Neural progenitor cell (in vitro differentiated cells): ENCODE results near the gene MPP2.
"Not testable (repeated sequence)": the region's sequence is repeated elsewhere in the genome, so short reads cannot be mapped to it uniquely, and the experiment has no call there.

Experiments used
- EZH2 ChIP-seq: fragments of 200-600 bp; sonication (generic); IDR thresholded peaks from 2 replicates; pipeline ENCODE4 v1.6.1; 2017; ENCODE audit warnings: antibody characterized with exemption, mild to moderate bottlenecking, moderate library complexity
- EZH2phosphoT487 ChIP-seq: fragments of 200-600 bp; sonication (generic); IDR thresholded peaks from 2 replicates; pipeline ENCODE4 v1.6.1; 2017; ENCODE audit warnings: antibody characterized with exemption
- TF ChIP-seq, protein P1 (sequence below): fragments of 200-600 bp; sonication (generic); IDR thresholded peaks from 2 replicates; pipeline ENCODE4 v1.5.1; 2017; ENCODE audit warnings: antibody characterized with exemption, mild to moderate bottlenecking

DNA sequence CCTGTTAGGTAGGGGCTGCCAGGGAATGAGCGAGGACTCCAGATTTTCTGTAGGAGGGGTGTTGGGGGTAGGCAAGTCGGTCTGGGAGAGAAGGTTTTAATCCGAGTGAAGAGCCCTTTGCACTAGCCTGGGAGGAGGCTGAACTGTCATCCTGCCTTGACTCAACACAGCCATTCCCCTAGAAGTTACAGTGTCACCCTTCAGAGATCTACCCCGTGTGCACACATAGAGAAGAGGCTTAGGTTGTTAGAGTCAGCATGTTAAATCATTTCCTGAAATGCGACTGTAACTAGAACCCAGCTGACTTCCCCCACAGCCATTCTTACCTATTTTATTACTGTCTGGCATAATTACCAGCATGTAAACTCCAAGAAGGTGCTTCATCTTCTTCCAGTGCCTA lies 20.6 kb upstream of the MPP2 start:
- TF ChIP-seq, protein P1, sequence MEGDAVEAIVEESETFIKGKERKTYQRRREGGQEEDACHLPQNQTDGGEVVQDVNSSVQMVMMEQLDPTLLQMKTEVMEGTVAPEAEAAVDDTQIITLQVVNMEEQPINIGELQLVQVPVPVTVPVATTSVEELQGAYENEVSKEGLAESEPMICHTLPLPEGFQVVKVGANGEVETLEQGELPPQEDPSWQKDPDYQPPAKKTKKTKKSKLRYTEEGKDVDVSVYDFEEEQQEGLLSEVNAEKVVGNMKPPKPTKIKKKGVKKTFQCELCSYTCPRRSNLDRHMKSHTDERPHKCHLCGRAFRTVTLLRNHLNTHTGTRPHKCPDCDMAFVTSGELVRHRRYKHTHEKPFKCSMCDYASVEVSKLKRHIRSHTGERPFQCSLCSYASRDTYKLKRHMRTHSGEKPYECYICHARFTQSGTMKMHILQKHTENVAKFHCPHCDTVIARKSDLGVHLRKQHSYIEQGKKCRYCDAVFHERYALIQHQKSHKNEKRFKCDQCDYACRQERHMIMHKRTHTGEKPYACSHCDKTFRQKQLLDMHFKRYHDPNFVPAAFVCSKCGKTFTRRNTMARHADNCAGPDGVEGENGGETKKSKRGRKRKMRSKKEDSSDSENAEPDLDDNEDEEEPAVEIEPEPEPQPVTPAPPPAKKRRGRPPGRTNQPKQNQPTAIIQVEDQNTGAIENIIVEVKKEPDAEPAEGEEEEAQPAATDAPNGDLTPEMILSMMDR: not testable (repeated sequence)
- TF ChIP-seq EZH2, EZH2phosphoT487: not testable (repeated sequence)
